Measurements from ENCODE around the gene SELENBP1.
"Not testable (repeated sequence)": the region's sequence is repeated elsewhere in the genome, so short reads cannot be mapped to it uniquely, and the experiment has no call there.

The SELENBP1 gene

DNA sequence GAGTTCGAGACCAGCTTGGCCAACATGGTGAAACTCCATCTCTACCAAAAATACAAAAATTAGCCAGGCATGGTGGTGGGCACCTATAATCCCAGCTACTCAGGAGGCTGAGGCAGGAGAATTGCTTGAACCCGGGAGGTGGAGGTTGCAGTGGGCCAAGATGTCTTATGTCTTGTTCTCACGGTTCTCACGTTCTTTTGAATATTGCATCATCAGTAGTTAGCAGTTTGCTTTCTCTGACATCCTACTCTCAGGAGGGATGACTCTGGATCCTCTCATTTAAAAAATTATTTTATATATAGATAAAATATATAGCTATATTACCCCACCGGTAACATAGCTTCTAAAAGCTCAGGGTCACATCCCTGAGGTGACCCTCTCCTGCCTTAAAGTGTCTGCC is 23.8 kb upstream of the SELENBP1 start:
- not testable (repeated sequence) for H3K4me3 Mint-ChIP-seq, H3K9me3 Mint-ChIP-seq

DNA sequence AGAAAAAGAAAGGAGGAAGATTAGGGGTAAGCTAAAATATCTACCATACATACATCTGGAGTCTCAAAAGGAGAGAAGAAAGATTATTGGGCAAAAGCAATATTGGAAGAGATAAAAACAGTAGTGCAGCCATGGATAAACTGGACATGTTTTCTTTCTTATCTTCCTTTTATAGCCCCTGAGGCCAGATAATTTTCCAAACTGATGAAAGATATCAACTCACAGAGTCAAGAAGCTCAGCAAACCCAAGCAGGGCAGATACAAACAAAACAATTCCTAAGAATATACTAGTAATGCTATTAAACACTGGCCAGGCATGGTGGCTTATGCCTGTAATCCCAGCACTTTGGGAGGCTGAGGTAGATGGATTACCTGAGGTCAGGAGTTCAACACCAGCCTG is 21.1 kb upstream of the SELENBP1 start:
- H3K9me3 Mint-ChIP-seq, result no peaks in the 10 kb centered on the region
- no peak for ATAC-seq
- H3K4me3 Mint-ChIP-seq, result no peak overlapping the region
- H3K27ac Mint-ChIP-seq, result no peak overlapping the region
- no peaks in the 10 kb centered on the region for H3K36me3 Mint-ChIP-seq
- no peaks in the 10 kb centered on the region for H3K27me3 Mint-ChIP-seq
- H3K4me1 Mint-ChIP-seq, result no peaks in the 10 kb centered on the region

More for the DNA sequence above, 23.8 kb upstream of the SELENBP1 start:
- H3K36me3 Mint-ChIP-seq, result peaks cover 20% of the 10 kb centered on the region
- peaks cover 20% of the 10 kb centered on the region for H3K4me1 Mint-ChIP-seq
- H3K27me3 Mint-ChIP-seq, ATAC-seq, H3K27ac Mint-ChIP-seq: not testable (repeated sequence)

DNA sequence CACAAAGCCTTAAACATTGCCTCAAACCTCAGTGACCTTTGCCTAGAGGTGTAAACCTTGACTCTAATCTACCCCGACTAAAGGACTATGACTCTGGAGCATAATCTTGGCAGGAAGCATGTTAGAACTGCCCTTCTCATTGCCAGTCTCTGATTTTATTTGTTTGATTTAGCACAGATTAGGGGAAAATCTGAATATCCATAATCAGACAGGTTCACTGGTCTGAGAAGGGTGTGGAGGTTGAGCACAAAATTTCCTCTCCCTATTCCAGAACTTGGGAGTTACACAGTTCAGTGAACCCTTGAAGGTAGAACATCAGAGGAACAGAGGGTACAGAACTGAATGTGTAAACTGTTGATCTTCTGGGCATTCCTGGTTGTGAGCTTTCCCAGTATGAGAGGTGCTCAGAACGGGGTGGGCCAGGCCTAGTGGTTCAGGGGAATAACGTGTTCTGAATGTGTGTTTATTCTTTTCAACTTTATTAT is 18.6 kb upstream of the SELENBP1 start:
- H3K36me3 Mint-ChIP-seq, result no peaks in the 10 kb centered on the region
- no peaks in the 10 kb centered on the region for H3K27me3 Mint-ChIP-seq
- H3K4me3 Mint-ChIP-seq, result no peak overlapping the region
- H3K9me3 Mint-ChIP-seq, result no peaks in the 10 kb centered on the region
- no peak for ATAC-seq
- no peaks in the 10 kb centered on the region for H3K4me1 Mint-ChIP-seq
- H3K27ac Mint-ChIP-seq, result no peak overlapping the region

DNA sequence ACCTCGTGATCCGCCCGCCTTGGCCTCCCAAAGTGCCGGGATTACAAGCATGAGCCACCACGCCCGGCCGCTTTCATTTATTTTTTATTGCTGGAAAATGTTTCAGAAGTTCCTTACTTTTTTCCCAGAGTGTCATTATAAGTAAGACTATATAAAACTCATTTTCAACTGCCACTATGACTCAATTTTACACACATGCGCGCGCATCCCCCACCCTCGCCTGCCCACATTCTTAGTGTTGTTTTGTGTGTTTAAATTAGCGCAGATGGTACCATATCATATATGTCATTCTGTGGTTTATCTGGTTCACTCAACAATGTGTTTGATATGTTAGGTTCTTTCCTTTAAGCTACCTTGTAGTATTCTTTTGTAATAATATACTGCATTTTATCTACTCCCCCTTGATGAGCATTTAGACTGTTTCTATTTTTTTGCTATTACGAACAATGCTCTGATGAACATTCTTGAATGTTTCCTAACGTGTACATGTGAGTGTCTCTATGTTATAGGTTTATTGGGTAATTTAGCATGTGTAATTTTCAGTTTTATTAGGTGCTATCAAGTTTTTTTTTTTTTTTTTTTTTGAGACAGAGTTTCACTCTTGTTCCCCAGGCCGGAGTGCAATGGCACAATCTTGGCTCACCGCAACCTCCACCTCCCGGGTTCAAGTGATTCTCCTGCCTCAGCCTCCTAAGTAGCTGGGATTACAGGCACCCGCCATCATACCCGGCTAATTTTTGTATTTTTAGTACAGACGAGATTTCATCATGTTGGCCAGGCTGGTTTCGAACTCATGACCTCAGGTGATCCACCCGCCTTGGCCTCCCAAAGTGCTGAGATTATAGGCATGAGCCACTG is 17.9 kb upstream of the SELENBP1 start:
- ATAC-seq, H3K27ac Mint-ChIP-seq, H3K27me3 Mint-ChIP-seq, H3K4me3 Mint-ChIP-seq, H3K4me1 Mint-ChIP-seq, H3K36me3 Mint-ChIP-seq, H3K9me3 Mint-ChIP-seq: not testable (repeated sequence)

DNA sequence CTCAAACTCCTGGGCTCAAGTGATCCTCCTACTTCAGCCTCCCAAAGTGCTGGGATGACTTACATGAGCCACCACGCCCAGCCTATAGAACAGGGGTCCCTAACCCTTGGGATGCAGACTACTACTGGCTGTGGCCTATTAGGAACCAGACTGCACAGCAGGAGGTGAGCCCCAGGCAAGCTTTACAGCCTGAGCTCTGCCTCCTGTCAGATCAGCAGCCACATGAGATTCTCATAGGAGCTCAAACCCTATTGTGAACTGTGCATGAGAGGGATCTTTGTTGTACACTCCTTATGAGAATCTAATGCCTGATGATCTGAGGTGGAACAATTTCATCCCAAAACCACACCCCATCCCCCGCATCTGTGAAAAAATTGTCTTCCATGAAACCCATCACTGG is 13.5 kb upstream of the SELENBP1 start:
- H3K4me3 Mint-ChIP-seq, result no peak overlapping the region
- H3K27me3 Mint-ChIP-seq, result no peaks in the 10 kb centered on the region
- no peaks in the 10 kb centered on the region for H3K36me3 Mint-ChIP-seq
- H3K4me1 Mint-ChIP-seq, result no peaks in the 10 kb centered on the region
- H3K9me3 Mint-ChIP-seq, result no peaks in the 10 kb centered on the region
- ATAC-seq, result no peak
- no peak overlapping the region for H3K27ac Mint-ChIP-seq

DNA sequence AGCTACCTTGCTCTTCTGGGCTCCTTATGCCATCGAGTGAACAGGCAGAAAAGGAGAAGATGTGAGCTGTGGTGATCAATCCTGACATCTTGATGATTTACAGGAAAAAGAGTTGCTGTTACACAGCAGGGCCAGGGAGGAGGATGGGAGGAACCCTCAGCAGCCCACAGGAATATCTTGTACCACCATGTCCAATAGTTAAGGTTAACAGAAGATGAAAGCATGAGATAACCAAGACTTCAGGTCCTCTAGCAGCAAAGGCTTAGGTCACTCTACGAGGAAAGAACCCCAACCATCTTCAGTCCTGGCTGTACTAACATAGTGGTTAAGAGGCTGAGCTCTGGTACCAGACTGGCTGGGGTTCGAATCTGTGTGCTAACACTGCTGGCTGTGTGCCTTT is 12.1 kb upstream of the SELENBP1 start:
- Mint-ChIP-seq H3K4me1 (no peaks in the 10 kb centered on the region), H3K27ac (no peak overlapping the region), H3K9me3 (no peaks in the 10 kb centered on the region), H3K4me3 (no peak overlapping the region), H3K36me3 (no peaks in the 10 kb centered on the region), H3K27me3 (no peaks in the 10 kb centered on the region)
- ATAC-seq, result no peak

DNA sequence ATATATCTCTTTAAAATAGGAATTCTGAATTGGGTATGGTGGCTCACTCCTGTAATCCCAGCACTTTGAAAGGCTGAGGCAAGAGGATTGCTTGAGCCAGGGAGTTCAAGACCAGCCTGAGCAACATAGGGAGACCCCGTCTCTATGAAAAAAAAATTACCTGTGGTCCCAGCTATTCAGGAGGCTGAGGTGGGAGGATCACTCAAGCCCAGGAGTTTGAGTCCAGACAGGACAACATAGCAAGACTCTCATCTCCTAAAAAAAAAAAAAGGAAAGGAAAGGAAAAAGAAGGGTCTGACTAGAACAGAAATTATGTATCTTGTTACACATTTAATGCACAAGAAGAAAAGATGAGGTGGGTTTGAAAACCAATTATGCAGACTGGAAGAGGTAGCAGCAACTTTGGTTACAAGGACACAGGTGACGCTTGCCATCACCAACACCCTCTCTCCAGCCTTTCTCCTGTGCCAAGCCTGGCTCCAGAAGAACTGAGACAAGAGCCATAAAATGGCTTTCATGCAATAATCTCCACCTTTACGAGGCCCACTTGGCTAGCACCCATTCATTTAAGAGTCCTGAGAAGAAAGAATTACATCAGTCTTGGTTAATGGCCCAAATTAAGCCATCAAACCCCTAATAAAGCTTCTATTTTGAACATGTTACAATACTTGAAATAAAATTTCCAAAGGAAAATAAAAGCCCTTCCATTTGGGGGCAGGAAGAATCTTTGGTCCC is 4.8 kb upstream of the SELENBP1 start:
- Mint-ChIP-seq H3K27me3 (no peaks in the 10 kb centered on the region), H3K9me3 (no peaks in the 10 kb centered on the region), H3K4me1 (no peaks in the 10 kb centered on the region), H3K27ac (no peak overlapping the region), H3K4me3 (no peak overlapping the region), H3K36me3 (no peaks in the 10 kb centered on the region)
- no peak for ATAC-seq

DNA sequence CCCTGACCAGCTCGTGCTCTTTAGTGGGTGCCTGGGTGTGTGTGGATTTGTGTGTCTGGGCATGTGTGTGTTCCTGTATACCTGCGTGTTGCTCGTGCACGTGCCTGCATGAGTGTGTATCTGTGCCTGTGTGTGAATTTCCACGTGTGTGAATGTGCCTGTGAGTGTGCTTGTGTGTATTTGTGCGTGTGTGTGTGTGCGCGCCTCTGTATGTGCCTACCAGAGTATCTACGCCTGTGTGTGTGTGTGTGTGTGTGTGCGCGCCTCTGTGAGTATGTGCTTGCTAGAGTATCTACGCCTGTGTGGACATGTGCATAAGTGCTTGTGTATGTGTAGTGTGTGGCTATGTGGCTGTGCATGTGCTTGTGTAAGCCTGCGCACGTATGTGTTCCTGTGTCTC is 691 bp upstream of the SELENBP1 start:
- Mint-ChIP-seq H3K36me3 (no peaks in the 10 kb centered on the region), H3K27ac (no peak overlapping the region), H3K4me1 (no peaks in the 10 kb centered on the region), H3K4me3 (no peak overlapping the region), H3K27me3 (no peaks in the 10 kb centered on the region), H3K9me3 (no peaks in the 10 kb centered on the region)
- ATAC-seq, result no peak

DNA sequence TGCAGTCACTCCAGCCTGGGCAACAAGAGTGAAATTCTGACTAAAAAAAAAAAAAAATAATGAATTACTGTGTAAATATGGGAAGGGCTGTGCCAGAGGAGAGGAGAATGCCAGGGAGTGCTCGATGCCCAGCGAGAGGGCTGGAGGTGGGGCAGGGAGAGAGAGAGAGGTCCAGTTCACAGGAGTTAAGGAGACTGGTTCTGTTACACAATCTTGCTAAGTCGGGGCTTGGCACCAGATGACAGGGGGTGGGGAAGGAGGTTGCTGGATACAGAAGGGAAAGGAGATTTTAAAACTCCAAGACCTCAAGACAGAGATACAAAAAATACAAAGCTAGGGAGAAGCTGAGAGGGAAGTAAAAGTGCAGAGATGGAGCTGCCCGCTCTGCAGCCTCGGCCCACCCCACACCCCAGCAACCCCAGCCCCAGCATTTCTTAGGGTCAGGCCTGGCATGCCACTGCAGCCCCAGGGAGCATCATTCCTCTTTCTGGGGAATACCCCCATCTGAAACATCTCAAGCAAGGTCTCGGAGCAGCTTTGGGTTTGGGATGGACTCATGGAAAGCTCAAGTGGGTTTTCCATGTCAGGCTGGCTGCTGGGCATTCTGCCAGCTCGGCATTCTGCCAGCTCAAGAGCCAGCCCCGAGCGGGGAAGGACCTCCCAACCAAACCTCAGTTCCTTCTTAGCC is 991 bp downstream of the SELENBP1 start:
- no peak for ATAC-seq
- Mint-ChIP-seq H3K9me3 (no peaks in the 10 kb centered on the region), H3K4me3 (no peak overlapping the region), H3K27me3 (no peaks in the 10 kb centered on the region), H3K27ac (peak overlapping the region; percentile 5), H3K36me3 (no peaks in the 10 kb centered on the region), H3K4me1 (no peaks in the 10 kb centered on the region)

DNA sequence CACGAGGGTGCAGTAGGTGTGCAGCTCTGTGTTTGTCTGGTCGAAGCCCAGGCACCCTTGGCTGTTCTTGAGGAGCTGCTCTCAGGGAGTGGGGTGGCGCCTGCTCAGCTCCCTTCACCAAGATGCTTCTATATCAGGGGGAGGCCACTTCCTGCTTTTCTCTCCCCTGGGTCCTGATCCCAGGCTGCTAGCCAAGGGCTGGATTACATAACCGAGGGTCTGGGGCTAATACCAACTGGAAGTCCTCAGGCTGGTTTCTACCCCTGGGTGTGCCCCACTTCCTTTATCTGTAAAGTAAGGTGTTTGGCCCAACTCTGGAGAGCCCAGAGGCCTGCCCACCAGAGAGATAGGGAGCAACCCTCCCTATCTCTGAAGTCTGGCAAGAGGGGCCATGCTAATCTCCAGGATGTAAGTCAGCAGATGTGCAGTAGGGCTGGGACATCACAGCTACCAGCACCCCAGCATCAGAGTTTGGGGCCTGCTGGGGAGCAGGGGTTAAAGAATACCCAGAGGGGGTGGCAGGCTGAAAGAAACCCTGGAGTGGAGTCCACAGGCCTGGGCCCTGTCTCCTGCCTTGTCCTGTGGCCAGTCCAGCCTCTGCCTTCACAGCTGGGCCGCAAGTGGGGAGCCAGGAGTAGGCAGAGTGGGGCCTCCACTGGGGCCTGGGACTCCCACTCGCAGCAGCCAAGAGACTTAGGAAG is 2.1 kb downstream of the SELENBP1 start:
- H3K4me3 Mint-ChIP-seq, result no peak overlapping the region
- no peak for ATAC-seq
- no peaks in the 10 kb centered on the region for H3K4me1 Mint-ChIP-seq
- H3K9me3 Mint-ChIP-seq, result no peaks in the 10 kb centered on the region
- H3K27me3 Mint-ChIP-seq, result no peaks in the 10 kb centered on the region
- H3K27ac Mint-ChIP-seq, result no peak overlapping the region
- H3K36me3 Mint-ChIP-seq, result no peaks in the 10 kb centered on the region

DNA sequence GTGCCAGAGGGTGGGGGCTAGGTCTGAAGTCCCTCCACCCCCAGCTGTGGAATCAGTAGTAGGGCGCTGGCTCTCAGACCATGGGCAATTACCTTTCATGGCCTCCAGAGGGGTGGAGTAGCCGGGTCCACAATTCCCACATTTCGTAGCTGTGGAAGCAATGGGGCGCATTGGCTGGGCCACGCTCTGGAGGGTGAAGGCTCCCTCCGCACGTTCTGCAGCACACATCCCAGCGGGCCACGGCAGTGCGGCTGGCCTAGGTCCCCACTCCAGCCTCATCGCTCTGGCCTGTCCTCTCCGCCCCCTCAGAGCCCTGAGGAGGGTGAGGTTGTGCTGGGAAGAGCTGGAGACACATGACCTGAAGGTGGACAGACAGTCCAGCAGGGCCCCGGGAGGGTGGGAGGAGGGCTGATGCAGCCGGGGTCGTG is 2.9 kb downstream of the SELENBP1 start:
- Mint-ChIP-seq H3K4me1 (no peaks in the 10 kb centered on the region), H3K4me3 (no peak overlapping the region), H3K36me3 (no peaks in the 10 kb centered on the region), H3K27me3 (no peaks in the 10 kb centered on the region), H3K27ac (no peak overlapping the region), H3K9me3 (no peaks in the 10 kb centered on the region)
- ATAC-seq, result no peak

DNA sequence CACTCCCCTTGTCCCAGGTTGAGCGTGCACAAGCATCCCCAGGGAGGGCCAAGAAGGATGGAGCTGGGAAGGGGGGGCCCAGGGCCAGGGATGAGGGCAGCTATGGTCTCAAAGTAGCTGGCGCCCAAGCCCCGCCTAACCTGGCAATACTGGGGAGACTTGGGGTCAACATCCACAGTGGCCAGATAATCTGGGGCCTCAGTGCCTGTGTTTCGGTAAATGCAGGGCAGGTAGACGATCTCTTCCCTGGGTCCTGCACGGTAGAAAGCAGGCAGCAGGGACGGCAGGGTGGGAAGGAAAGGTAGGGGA is 3.2 kb downstream of the SELENBP1 start:
- ATAC-seq, result no peak
- Mint-ChIP-seq H3K27ac (no peak overlapping the region), H3K4me1 (no peaks in the 10 kb centered on the region), H3K36me3 (no peaks in the 10 kb centered on the region), H3K9me3 (no peaks in the 10 kb centered on the region), H3K27me3 (no peaks in the 10 kb centered on the region), H3K4me3 (no peak overlapping the region)

DNA sequence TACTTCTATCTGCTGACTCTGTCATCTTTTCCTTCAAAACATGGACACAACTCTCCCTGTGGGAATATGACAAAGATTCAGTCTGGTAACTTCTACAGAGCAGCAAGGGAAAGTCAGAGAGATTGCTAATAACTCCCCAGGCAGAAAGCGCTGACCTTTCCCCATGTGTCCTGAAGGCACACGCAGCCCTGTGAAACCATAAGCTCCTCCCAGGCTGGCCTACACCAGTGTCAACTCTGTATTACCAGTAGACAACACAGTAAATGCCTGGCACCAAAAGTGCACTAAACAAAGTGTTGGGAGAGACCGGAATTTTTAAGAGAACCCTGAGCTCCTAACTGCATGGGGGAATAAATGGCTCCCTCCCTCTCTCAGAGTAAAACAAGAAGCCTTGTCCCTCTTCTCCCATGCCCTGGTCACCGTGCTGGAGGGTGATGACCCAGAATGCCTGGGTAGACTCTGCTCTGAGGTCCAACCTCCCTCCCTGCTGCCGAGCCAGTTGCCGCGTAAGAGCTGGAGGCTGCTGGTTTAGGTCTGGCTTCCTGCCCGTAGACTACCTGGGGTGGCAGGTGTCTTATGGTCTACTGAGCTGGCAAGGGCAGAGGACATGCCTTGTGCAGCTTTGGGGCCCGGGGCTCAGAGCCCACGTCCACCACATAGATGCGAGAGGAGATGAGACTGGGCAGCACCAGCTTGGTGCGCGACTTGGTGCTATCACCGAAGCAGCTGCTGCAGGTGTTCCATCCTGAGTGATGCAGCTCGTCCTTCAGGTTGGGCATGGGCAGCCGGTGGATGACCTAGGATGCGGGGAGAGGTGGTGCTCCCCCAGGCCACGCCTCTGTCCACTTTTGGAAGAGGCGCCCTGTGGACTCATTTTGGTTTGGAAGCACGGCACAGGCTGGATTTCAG is 3.9 kb downstream of the SELENBP1 start:
- no peaks in the 10 kb centered on the region for H3K36me3 Mint-ChIP-seq
- ATAC-seq, result no peak
- H3K27me3 Mint-ChIP-seq, result no peaks in the 10 kb centered on the region
- H3K9me3 Mint-ChIP-seq, result no peaks in the 10 kb centered on the region
- H3K4me3 Mint-ChIP-seq, result no peak overlapping the region
- H3K27ac Mint-ChIP-seq, result no peak overlapping the region
- no peaks in the 10 kb centered on the region for H3K4me1 Mint-ChIP-seq

DNA sequence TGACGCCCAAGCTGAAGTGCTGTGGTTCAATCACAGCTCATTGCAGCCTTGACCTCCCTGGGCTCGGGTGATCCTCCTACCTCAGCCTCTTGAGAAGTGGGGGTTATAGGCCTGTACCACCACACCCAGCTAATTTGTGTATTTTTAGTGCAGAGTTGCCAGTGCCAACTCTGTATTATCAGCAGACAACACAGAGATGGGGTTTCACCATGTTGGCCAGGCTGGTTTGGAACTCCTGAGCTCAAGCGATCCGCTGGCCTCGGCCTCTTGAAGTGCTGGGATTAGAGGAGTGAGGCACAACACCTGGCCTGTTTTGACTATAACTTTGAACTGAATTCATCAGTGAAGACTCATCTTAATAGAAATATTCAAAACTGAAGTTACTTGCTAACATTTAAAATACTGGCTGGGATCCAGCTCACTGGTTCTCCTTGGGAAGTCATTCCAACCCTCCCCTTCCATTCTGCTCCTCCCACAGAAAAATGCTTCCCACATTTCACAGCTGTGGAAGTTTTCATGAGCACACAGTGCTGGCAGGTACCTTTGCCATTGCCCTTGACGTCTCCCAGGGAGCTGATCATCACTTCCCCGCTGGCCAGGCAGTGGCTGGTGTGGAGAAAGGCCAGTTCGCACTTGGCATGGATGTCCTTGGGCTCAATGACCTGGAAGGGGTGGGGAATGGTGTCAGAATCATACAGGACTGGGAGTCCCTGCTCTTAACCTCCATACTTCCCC is 4.7 kb downstream of the SELENBP1 start:
- Mint-ChIP-seq H3K9me3 (no peaks in the 10 kb centered on the region), H3K27ac (no peak overlapping the region), H3K27me3 (no peaks in the 10 kb centered on the region), H3K4me1 (no peaks in the 10 kb centered on the region), H3K36me3 (no peaks in the 10 kb centered on the region), H3K4me3 (no peak overlapping the region)
- no peak for ATAC-seq

Data from stimulated activated memory B cell treated with anti-CD40 and anti-IgM and Interleukin-4, amounts not matched to agents 10 μg/mL and 1 μg/mL and 100 μg/mL, for 72 hours (primary cell).